ENCODE results near the gene SLC30A3.

GRCh38 chr2:27258051-27258450 lies 4.8 kb downstream of the SLC30A3 start:
- no peak for TF ChIP-seq CTCF (IDR thresholded peaks at IDR 0.05)
- TF ChIP-seq POLR2A (IDR thresholded peaks at IDR 0.05) = no peak

All from Peyer's patch (tissue), 4 donors.